Measurements from ENCODE around the gene MYO10.

- TF ChIP-seq POLR2A (IDR thresholded peaks at IDR 0.05), result no peak
- no peak for TF ChIP-seq CTCF (IDR thresholded peaks at IDR 0.05)
Measured at GRCh38 chr5:16867577-16867953, 68.5 kb downstream of the MYO10 start.
